ENCODE data around the gene KRTAP10-4.

DNA sequence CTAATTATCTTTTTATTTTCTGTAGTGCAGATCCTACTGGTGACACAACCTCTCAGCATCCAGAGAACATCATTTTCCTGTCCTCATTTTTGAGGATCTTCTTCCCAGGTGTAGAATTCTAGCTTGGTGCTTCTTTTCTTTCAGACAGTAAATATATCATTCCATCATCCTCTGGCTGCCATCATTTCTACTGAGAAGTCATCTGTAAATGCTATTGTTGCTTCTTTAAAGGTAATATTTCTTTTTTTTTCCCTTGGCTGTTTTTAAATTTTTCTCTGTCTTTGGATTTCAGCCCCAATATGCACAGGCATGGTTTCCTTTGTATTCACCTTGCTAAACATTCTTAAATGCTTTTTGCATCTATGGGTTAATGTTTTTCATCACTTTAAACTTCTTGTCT is 50.0 kb downstream of the KRTAP10-4 start:
- TF ChIP-seq POLR2AphosphoS5 (IDR thresholded peaks at IDR 0.05; ENCODE audit: low read depth, low read length) = no peak
- TF ChIP-seq TAF1 (IDR thresholded peaks at IDR 0.05; ENCODE audit: borderline replicate concordance, insufficient read depth, low read length) = no peak
- TF ChIP-seq, protein P1, sequence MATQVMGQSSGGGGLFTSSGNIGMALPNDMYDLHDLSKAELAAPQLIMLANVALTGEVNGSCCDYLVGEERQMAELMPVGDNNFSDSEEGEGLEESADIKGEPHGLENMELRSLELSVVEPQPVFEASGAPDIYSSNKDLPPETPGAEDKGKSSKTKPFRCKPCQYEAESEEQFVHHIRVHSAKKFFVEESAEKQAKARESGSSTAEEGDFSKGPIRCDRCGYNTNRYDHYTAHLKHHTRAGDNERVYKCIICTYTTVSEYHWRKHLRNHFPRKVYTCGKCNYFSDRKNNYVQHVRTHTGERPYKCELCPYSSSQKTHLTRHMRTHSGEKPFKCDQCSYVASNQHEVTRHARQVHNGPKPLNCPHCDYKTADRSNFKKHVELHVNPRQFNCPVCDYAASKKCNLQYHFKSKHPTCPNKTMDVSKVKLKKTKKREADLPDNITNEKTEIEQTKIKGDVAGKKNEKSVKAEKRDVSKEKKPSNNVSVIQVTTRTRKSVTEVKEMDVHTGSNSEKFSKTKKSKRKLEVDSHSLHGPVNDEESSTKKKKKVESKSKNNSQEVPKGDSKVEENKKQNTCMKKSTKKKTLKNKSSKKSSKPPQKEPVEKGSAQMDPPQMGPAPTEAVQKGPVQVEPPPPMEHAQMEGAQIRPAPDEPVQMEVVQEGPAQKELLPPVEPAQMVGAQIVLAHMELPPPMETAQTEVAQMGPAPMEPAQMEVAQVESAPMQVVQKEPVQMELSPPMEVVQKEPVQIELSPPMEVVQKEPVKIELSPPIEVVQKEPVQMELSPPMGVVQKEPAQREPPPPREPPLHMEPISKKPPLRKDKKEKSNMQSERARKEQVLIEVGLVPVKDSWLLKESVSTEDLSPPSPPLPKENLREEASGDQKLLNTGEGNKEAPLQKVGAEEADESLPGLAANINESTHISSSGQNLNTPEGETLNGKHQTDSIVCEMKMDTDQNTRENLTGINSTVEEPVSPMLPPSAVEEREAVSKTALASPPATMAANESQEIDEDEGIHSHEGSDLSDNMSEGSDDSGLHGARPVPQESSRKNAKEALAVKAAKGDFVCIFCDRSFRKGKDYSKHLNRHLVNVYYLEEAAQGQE (IDR thresholded peaks at IDR 0.05; ENCODE audit: insufficient read depth in 1 of 2, low read depth in 2 of 2, low read length in 2 of 2) = no peak
- TF ChIP-seq SIN3A (IDR thresholded peaks at IDR 0.05; ENCODE audit: borderline replicate concordance, insufficient read depth, low read length) = no peak
- TF ChIP-seq FOXP2 (optimal IDR thresholded peaks at IDR 0.05; ENCODE audit: borderline replicate concordance, extremely low read depth, extremely low read length, insufficient read depth) = no peak
